Measurements from ENCODE around the gene KCNMA1.

DNA sequence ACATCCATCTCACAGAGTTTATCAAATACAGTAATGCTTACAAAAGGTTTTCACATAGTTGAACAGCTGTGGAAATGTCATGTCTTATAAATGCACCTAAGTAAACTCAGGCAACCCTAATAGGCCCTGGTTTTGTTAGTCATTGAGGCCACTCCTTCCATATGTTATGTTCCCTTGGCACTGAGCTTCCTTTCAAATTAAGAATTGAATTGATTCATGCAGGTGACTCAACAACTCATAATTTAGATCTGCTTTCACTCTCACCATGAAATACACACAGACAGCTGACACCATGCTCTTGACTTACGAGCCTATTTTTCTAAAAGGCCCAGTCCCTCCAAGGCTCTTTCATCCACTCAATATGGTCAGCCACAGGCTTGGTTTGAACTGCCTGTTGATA is 476.9 kb downstream of the KCNMA1 start:
- TF ChIP-seq POLR2A (IDR thresholded peaks at IDR 0.05) (no peak), EP300 (IDR thresholded peaks at IDR 0.05; ENCODE audit: low read depth) (no peak)
- TF ChIP-seq, protein P1, sequence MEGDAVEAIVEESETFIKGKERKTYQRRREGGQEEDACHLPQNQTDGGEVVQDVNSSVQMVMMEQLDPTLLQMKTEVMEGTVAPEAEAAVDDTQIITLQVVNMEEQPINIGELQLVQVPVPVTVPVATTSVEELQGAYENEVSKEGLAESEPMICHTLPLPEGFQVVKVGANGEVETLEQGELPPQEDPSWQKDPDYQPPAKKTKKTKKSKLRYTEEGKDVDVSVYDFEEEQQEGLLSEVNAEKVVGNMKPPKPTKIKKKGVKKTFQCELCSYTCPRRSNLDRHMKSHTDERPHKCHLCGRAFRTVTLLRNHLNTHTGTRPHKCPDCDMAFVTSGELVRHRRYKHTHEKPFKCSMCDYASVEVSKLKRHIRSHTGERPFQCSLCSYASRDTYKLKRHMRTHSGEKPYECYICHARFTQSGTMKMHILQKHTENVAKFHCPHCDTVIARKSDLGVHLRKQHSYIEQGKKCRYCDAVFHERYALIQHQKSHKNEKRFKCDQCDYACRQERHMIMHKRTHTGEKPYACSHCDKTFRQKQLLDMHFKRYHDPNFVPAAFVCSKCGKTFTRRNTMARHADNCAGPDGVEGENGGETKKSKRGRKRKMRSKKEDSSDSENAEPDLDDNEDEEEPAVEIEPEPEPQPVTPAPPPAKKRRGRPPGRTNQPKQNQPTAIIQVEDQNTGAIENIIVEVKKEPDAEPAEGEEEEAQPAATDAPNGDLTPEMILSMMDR (IDR thresholded peaks at IDR 0.05): no peak
